Measurements from ENCODE around the gene L1TD1.
"Not testable (repeated sequence)": the region's sequence is repeated elsewhere in the genome, so short reads cannot be mapped to it uniquely, and the experiment has no call there.

Gene L1TD1

DNA sequence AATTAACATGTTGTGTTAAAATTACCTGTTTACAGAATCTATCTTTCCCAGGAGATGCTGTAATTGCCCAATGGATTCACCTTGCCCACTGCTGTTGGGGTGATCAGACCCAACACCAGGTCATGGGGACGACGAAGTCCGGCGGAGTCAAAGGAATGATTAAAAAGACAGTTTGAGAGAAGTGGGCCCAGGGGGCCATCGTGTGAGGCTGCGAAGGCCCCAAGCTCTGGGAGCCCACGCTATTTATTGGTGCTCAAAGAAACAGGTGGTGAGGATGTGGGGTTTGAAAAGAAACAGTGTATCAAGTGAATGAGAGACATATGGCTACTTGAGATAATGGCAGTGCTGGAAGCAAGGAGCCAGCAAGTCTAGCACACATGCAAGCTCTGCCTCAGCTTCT, 16.3 kb upstream of the L1TD1 start:
- no peak for DNase-seq (ENCODE audit: low read depth)
- TF ChIP-seq, protein P1, sequence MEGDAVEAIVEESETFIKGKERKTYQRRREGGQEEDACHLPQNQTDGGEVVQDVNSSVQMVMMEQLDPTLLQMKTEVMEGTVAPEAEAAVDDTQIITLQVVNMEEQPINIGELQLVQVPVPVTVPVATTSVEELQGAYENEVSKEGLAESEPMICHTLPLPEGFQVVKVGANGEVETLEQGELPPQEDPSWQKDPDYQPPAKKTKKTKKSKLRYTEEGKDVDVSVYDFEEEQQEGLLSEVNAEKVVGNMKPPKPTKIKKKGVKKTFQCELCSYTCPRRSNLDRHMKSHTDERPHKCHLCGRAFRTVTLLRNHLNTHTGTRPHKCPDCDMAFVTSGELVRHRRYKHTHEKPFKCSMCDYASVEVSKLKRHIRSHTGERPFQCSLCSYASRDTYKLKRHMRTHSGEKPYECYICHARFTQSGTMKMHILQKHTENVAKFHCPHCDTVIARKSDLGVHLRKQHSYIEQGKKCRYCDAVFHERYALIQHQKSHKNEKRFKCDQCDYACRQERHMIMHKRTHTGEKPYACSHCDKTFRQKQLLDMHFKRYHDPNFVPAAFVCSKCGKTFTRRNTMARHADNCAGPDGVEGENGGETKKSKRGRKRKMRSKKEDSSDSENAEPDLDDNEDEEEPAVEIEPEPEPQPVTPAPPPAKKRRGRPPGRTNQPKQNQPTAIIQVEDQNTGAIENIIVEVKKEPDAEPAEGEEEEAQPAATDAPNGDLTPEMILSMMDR (conservative IDR thresholded peaks at IDR 0.05; ENCODE audit: low read depth, low read length) = no peak
- no peak overlapping the region for H3K4me3 ChIP-seq (ENCODE audit: low read depth, low read length)

DNA sequence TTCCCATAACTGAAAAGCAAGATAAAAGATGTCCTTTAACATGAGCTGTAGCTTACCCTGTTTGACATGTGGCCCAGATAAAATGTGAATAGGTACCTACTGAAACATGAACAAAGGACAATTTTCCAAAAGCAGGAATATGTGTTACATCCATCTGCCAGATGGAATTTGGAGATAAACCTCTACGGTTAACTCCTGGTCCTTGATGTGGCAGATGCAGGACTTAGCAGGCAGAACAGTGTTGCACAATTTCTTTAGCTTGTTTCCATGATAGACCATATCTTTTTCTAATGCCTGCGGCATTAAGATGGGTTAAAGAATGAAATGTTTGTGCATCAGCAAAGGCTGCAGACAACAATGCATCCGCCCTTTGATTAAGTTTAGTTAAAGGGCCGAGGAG, 14.6 kb upstream of the L1TD1 start:
- not testable (repeated sequence) for H3K4me3 ChIP-seq (ENCODE audit: low read depth, low read length); DNase-seq (ENCODE audit: low read depth)

DNA sequence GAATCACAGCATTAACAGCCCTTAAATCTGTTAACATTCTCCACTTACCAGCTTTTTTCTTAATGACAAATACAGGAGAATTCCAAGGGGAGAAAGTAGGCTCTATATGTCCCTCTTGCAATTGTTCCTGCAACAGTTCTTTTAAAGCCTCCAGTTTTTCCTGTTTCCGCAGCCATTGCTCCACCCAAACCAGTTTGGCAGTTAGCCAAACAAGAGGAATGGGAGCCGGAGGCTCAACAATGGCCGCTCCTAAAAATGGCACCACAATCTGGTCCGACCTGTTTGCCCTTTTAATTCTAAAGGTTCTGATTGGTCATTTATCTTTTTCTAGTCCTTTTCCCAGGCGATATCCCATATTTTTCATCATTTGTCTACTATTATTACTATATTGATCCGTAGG, 14.0 kb upstream of the L1TD1 start:
- no peak overlapping the region for H3K4me3 ChIP-seq (ENCODE audit: low read depth, low read length)
- DNase-seq (ENCODE audit: low read depth) = no peak
- TF ChIP-seq, protein P1 (conservative IDR thresholded peaks at IDR 0.05; ENCODE audit: low read depth, low read length) = no peak

DNA sequence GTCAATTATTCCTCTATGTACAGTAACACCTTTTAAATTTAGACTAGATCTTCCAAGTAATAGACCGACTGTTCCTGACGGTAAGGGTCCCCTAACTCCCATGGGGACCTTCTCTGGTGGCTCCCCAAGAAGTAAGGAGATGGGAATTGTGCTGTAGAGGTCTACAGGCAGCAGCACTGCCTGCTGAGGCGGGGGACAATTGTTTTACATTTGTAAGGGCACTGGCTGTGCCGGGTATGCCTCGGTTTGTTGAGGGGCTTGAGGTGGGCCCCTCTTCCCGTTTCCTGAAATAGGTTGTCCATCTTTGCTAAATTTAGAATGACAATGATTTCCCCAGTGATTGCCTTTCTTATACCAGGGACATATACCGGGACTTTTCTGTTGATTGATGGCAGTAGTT, 13.1 kb upstream of the L1TD1 start:
- DNase-seq (ENCODE audit: low read depth) = no peak
- TF ChIP-seq, protein P1 (conservative IDR thresholded peaks at IDR 0.05; ENCODE audit: low read depth, low read length) = no peak
- H3K4me3 ChIP-seq (ENCODE audit: low read depth, low read length) = no peak overlapping the region

DNA sequence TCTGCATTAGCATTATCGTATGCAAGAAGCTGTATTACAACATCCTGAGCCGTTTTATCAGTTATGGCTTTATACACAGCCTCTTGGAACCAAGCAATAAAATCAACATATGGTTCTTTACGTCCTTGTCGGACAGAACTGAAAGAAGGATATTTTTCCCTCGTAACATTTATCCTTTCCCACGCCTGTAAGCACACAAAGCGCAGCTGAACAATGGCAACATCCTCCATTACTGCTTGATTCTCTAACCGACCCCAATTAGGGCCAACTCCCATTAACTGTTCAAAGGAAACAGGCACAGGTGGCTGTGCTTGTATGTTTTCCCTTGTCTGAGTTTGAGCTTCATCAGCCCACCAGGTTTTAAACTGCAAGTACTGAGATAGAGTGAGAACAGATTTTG, 12.5 kb upstream of the L1TD1 start:
- DNase-seq (ENCODE audit: low read depth); H3K4me3 ChIP-seq (ENCODE audit: low read depth, low read length): not testable (repeated sequence)

DNA sequence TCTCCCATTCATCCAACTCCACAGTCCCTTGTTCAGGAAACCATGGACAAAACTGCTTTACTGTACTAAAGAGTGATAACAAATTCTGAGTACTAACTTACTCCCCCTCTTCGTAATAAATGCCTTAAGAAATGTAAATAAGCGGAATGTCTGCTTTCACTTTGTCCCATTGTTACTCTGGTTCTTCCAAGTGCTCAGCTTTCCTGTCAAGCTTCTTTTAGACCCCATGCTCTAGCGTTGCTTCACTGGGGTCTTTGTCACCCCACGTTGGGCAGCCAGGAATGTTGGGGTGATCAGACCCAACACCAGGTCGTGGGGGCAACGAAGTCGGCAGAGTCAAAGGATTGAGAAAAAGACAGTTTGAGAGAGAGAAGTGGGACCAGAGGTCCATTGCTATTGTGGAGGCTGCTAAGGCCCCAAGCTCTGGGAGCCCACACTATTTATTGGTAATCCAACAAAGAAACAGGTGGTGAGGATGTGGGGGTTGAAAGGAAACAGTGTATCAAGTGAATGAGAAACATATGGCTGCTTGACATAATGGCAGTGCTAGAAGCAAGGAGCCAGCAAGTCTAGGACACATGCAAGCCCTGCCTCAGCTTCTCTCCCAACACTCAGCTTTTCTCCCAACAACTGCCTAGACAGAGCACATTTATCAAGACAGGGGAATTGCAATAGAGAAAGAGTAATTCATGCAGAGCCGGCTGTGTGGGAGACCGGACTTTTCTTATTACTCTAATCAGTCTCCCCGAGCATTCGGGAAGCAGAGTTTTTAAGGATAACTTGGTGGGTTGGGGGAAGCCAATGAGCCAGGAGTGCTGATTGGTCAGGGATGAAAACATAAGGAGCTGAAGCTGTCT, 11.3 kb upstream of the L1TD1 start:
- H3K4me3 ChIP-seq (ENCODE audit: low read depth, low read length); DNase-seq (ENCODE audit: low read depth): not testable (repeated sequence)

DNA sequence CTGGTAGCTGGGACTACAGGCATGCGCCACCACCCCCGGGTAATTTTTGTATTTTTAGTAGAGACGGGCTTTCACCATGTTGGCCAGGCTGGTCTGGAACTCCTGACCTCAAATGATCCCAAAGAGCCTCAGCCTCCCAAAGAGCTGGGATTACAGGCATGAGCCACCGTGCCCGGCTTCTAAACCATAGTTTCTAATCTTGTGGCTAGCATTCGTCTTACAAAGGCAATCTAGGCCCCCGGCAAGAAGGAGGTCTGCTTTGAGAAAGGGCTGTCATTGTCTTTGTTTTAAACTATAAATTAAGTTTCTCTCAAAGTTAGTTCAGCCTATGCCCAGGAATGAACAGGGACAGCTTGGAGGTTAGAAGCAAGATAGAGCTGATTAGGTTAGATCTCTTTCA, 10.3 kb upstream of the L1TD1 start:
- no peak overlapping the region for H3K4me3 ChIP-seq (ENCODE audit: low read depth, low read length)
- TF ChIP-seq, protein P1 (conservative IDR thresholded peaks at IDR 0.05; ENCODE audit: low read depth, low read length) = no peak
- DNase-seq (ENCODE audit: low read depth) = no peak

DNA sequence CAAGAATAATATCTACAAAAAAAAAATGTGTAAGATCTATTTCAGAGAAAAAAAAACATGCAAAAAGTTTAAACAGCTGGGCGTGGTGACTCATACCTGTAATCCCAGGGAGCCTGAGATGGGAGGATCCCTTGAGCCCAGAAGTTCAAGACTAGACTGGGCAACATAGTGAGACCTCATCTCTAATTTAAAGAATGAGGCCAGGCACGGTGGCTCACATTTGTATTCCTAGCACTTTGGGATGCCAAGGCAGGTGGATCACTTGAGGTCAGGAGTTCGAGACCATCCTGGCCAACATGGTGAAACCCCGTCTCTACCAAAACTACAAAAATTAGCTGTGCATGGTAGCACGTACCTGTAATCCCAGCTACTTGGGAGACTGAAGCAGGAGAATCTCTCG, 9.4 kb upstream of the L1TD1 start:
- not testable (repeated sequence) for H3K4me3 ChIP-seq (ENCODE audit: low read depth, low read length); DNase-seq (ENCODE audit: low read depth)

DNA sequence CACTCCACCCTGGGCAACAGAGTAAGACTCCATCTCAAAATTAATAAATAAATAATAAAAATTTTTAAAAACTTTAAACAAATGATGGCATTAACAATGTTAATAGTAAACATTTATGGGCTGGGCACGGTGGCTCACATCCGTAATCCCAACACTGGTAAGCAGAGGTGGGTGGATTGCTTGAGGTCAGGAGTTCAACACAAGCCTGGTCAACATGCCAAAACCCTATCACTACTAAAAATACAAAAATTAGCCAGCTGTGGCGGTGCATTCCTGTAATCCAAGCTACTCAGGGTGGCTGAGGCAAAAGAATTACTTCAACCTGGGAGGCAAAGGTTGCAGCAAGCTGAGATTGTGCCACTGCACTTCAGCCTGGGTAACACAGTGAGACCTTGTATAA, 9.0 kb upstream of the L1TD1 start:
- DNase-seq (ENCODE audit: low read depth) = no peak
- TF ChIP-seq, protein P1 (conservative IDR thresholded peaks at IDR 0.05; ENCODE audit: low read depth, low read length) = no peak
- no peak overlapping the region for H3K4me3 ChIP-seq (ENCODE audit: low read depth, low read length)

Data from choroid plexus epithelial cell (primary cell).